Thymus (tissue), 11 donors: Measurements from ENCODE around the gene SYTL2. TPM values are rescaled to one million over a fixed set of nuclear protein-coding genes. Genes with fewer than 3 reads are reported as not detected.
"Not testable (repeated sequence)": the region's sequence is repeated elsewhere in the genome, so short reads cannot be mapped to it uniquely, and the experiment has no call there.

ENCODE experiments used
- DNase-seq, 9 donors: peaks; one replicate each; pipeline ENCODE4 v3.0.0-alpha.2; 2013; ENCODE audit warnings: low spot score in 9 of 9, low read depth in 6 of 9, missing footprints in 1 of 9
- H3K27ac ChIP-seq, 2 donors: one replicate each; pipeline ENCODE4 v1.5.1; 2013; ENCODE audit warnings: control low read depth in 1 of 2, low read depth in 1 of 2, low read length in 1 of 2, mild to moderate bottlenecking in 1 of 2, moderate library complexity in 1 of 2
- H3K27me3 ChIP-seq, 2 donors: one replicate each; pipeline ENCODE4 v1.5.1; 2013; ENCODE audit warnings: low read length in 1 of 2; ENCODE audit not compliant: control insufficient read depth in 2 of 2, insufficient read depth in 1 of 2
- H3K36me3 ChIP-seq, 2 donors: one replicate each; pipeline ENCODE4 v1.5.1; 2013; ENCODE audit warnings: low read length in 1 of 2, mild to moderate bottlenecking in 1 of 2, moderate library complexity in 1 of 2; ENCODE audit not compliant: control insufficient read depth in 2 of 2, insufficient read depth in 2 of 2
- H3K4me1 ChIP-seq, 2 donors: one replicate each; pipeline ENCODE4 v1.5.1; 2013; ENCODE audit warnings: low read length in 2 of 2; ENCODE audit not compliant: control insufficient read depth in 2 of 2, insufficient read depth in 2 of 2
- H3K4me3 ChIP-seq, 2 donors: one replicate each; pipeline ENCODE4 v1.5.1; 2013; ENCODE audit warnings: low read length in 2 of 2, control low read depth in 1 of 2, mild to moderate bottlenecking in 1 of 2
- H3K9me3 ChIP-seq, 2 donors: one replicate each; pipeline ENCODE4 v1.5.1; 2013; ENCODE audit warnings: low read length in 1 of 2, mild to moderate bottlenecking in 1 of 2; ENCODE audit not compliant: control insufficient read depth in 2 of 2, insufficient read depth in 1 of 2
- WGBS: extraction: QIAGEN DNeasy Blood & Tissue Kit; methylation state at CpG from one replicate; pipeline ENCODE4 v1.1.7; 2013; 5-methylcytosine and 5-hydroxymethylcytosine counted together
- polyA plus RNA-seq: library from polyadenylated mRNA; stranded (reverse); fragments of 200-250 nt; gene quantifications from one replicate; pipeline ENCODE4 v1.2.3, GENCODE V29; 2013
- total RNA-seq: library from RNA; stranded (reverse); fragments of 120-200 nt; gene quantifications from one replicate; pipeline ENCODE4 v1.2.4, GENCODE V29; 2013
- donor health status: healthy.

The SYTL2 gene
- total and polyA plus RNA-seq, 2 donors, result 15.1 to 22.2 TPM

DNA sequence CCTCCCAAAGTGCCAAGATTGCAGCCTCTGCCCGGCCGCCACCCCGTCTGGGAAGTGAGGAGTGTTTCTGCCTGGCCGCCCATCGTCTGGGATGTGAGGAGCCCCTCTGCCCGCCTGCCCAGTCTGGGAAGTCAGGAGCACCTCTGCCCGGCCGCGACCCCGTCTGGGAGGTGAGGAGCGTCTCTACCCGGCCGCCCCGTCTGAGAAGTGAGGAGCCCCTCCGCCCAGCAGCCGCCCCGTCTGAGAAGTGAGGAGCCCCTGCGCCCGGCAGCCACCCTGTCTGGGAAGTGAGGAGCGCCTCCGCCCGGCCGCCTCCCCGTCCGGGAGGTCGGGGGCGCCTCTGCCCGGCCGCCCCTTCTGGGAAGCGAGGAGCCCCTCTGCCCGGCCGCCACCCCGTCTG, 41.8 kb upstream of the SYTL2 start:
- over 99% methylated on average over 33 of the region's 33 CpGs for WGBS
- not testable (repeated sequence) for H3K4me1 ChIP-seq, H3K27me3 ChIP-seq, H3K27ac ChIP-seq, DNase-seq, H3K9me3 ChIP-seq, H3K4me3 ChIP-seq, H3K36me3 ChIP-seq

DNA sequence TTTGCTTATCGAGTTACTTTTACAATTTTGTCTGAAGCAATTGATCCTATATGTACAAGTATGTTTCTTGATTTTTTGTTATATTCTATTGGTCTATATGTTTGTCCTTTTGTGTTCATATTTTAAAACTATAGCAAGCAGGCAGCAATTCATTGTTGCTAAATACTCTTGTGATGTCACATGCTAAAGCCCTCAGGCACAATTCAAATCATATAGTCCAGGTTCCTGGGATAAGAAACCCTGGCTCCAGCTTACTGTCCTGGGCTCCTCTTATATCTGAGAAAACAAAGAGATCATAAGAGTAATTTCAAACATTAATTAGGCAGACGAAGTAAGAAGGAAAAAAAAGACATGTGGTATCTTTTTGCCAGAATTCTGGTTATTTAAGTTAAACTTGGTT, 37.6 kb upstream of the SYTL2 start:
- no peaks in the 10 kb centered on the region for H3K9me3 ChIP-seq
- no peaks in the 10 kb centered on the region for H3K4me1 ChIP-seq
- no peak overlapping the region for H3K27ac ChIP-seq
- no peak overlapping the region for H3K4me3 ChIP-seq
- H3K27me3 ChIP-seq, result no peaks in the 10 kb centered on the region
- H3K36me3 ChIP-seq, result no peaks in the 10 kb centered on the region
- no peak for DNase-seq
- WGBS, result over 99% methylated on average over 2 of the region's 2 CpGs

DNA sequence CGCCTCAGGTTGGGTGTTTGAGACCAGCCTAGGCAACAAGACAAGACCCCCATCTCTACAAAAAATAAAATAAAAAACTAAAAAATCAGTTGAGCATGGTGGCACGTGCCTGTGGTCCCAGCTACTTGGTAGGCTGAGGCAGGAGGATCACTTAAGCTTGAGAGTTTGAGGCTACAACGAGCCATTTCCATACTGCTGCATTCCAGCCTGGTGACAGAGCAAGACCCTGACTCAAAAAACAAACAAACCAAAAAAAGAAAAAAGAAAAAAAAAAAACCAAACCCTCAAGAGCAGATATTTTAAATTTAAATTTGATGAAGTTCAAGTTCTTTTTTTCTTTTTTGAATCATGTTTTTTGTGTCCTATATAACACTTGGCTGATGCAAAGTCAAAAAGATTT, 37.1 kb upstream of the SYTL2 start:
- WGBS, result 95% methylated on average over 3 of the region's 3 CpGs
- Histone ChIP-seq H3K9me3 (no peaks in the 10 kb centered on the region), H3K36me3 (no peaks in the 10 kb centered on the region), H3K4me1 (no peaks in the 10 kb centered on the region), H3K27ac (no peak overlapping the region), H3K4me3 (no peak overlapping the region), H3K27me3 (no peaks in the 10 kb centered on the region)
- DNase-seq, result no peak

DNA sequence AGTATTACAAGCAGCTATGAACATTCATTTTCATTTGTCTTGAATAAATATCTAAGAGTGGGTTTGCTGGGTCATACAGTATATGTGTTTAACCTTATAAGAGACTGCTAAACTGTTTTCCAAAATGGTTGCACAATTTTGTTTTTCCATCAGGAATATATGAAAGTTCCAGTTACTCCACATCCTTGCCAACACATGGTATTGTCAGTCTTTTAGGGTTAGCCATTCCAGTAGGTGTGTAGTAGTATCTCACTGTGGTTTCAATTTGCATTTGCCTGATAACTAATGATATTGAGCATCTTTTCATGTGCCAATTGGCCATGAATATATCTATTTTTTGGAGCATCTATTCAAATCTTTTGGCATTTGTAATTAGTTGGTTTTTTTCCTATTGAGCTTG, 36.5 kb upstream of the SYTL2 start:
- no peak overlapping the region for H3K4me3 ChIP-seq
- no peaks in the 10 kb centered on the region for H3K9me3 ChIP-seq
- no peak for DNase-seq
- no peaks in the 10 kb centered on the region for H3K36me3 ChIP-seq
- H3K27ac ChIP-seq, result no peak overlapping the region
- no peaks in the 10 kb centered on the region for H3K27me3 ChIP-seq
- H3K4me1 ChIP-seq, result no peaks in the 10 kb centered on the region

DNA sequence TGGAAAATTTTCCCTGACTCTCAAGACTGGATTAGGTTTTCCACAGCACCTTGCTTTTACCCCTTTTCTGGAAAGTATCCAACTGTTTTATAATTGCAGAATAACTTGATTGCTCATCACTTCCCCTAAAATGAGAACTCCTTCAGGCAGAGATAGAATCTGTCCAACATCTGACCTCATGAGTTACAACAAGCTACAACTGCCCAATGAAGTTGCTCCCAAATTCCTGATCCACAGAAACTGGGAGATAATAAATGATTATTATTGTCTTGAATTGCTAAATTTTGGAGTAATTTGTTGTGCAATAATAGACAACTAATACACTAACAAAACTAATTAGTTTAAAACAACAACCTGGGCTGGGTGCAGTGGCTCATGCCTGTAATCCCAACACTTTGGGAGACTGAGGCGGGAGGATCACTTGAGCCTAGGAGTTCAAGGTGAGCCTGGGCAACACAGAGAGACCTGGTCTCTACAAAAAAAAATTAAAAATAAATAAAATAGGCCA, 34.2 kb upstream of the SYTL2 start:
- Histone ChIP-seq H3K36me3 (no peaks in the 10 kb centered on the region), H3K4me3 (no peak overlapping the region), H3K9me3 (no peaks in the 10 kb centered on the region), H3K4me1 (no peaks in the 10 kb centered on the region), H3K27ac (no peak overlapping the region), H3K27me3 (no peaks in the 10 kb centered on the region)
- DNase-seq, result no peak
- WGBS, result 100% methylated on average over 1 of the region's 1 CpG

DNA sequence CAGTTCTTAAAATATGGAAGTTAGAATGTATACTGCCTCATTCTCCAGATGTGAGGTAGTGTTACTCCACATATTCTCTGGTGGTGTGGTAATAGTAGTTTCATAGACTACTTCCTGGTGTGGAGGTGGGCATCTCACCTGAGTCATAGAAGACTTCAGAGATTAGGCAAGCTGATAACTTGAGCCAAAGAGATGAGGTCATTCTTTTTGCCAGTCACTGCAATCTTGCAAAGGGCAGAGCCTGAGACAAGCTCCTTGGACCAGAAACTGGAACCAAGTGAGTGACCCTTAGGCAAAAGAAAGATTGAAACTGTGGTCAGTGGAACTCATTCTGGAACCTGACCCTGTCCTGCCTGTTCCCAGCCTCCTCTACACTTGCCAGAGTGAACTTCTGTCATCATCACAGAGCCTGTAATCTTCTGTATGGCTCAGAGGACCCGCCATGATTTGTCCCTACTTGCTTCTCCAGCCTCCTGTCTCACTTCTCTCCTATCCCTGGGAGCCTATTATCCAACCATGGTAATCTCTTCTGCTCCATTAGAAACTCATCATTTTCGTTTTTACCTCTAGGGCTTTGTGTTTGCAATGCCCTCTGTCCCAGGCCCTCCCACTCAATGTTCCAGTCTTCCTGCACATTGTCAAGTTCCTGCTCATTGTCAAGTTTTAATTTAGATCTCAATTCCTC, 33.6 kb upstream of the SYTL2 start:
- no peaks in the 10 kb centered on the region for H3K9me3 ChIP-seq
- H3K4me1 ChIP-seq, result no peaks in the 10 kb centered on the region
- no peak for DNase-seq
- H3K4me3 ChIP-seq, result no peak overlapping the region
- 92% methylated on average over 2 of the region's 2 CpGs for WGBS
- H3K27ac ChIP-seq, result no peak overlapping the region
- no peaks in the 10 kb centered on the region for H3K27me3 ChIP-seq
- H3K36me3 ChIP-seq, result no peaks in the 10 kb centered on the region

DNA sequence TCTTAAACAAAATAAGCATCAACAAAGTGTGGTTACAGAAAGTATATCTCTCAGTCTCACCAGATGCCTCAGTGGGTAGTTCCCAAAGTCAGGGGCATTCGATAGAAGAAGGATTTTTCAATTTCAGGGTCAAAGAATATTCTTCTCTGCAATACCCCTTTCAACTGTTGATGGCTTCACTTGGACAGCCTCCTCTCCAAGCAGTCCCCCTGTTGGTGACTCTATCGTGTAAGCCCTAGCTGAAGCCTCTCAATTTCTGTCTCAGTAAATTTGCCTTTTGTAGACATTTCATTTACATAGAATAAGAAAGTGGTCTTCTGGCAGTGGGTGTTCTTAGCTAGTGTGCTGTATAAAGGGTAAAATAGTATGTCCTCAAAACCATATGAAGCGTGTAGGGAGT, 33.0 kb upstream of the SYTL2 start:
- Histone ChIP-seq H3K27ac (no peak overlapping the region), H3K27me3 (no peaks in the 10 kb centered on the region), H3K9me3 (no peaks in the 10 kb centered on the region), H3K36me3 (no peaks in the 10 kb centered on the region), H3K4me1 (no peaks in the 10 kb centered on the region), H3K4me3 (no peak overlapping the region)
- 97% methylated on average over 3 of the region's 3 CpGs for WGBS
- DNase-seq, result no peak

DNA sequence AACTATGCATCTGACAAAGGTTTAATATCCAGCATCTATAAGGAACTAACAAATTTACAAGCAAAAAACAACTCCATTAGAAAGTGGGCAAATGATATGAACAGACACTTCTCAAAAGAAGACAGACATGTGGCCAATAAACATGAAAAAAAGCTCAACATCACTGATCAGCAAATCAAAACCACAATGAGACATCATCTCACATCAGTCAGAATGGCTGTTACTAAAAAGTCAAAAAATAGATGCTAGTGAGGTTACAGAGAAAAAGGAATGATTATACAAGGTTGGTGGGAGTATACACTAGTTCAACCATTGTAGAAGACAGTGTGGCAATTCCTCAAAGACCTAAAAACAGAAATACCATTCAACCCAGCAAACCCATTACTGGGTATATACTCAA, 30.0 kb upstream of the SYTL2 start:
- H3K4me1 ChIP-seq, H3K36me3 ChIP-seq, H3K4me3 ChIP-seq, H3K9me3 ChIP-seq, DNase-seq, H3K27me3 ChIP-seq, H3K27ac ChIP-seq: not testable (repeated sequence)

DNA sequence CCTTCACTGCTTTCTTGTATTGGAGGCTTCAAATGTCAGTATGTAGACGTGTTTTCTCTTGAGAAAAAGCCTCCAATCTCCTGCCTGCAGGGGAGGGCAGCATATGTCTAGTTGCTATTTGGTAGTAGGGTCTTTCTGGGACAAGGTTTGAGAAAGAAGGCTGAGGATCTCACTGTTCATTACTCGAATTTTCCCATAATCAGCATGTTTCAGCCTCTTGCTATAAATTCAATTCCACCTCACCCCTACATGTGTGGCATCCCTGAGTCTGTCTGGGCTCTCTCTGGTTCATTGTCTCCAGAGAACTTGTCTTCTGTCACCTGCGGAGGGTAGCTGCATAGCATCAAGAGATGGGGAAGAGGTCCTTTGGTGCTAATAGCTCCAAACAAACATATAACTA, 24.8 kb upstream of the SYTL2 start:
- WGBS, result 84% methylated on average over 3 of the region's 3 CpGs
- H3K9me3 ChIP-seq, result no peaks in the 10 kb centered on the region
- H3K27me3 ChIP-seq, result no peaks in the 10 kb centered on the region
- H3K4me1 ChIP-seq, result no peaks in the 10 kb centered on the region
- no peak overlapping the region for H3K4me3 ChIP-seq
- H3K27ac ChIP-seq, result no peak overlapping the region
- no peaks in the 10 kb centered on the region for H3K36me3 ChIP-seq
- DNase-seq, result no peak

DNA sequence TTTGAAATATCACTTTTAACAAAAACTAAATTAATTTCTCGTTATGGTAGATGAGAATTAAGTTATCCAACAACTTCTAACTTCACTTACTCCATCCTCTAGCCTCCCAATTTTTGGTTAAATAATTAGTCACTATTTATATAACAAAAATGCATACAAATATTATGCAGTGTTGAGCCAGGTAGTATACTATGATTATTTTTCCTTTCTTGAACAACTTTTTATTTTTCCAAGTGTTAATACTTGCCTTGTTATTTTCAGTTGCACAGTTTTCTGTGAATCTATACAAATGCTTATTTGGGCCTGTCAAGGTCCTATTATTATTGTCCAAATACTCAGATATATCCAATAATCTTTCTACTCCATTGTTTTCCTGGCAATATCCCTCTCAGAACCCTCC, 24.3 kb upstream of the SYTL2 start:
- H3K4me3 ChIP-seq, result no peak overlapping the region
- no peaks in the 10 kb centered on the region for H3K27me3 ChIP-seq
- no peaks in the 10 kb centered on the region for H3K36me3 ChIP-seq
- 93% methylated on average over 1 of the region's 1 CpG for WGBS
- DNase-seq, result no peak
- no peaks in the 10 kb centered on the region for H3K4me1 ChIP-seq
- no peak overlapping the region for H3K27ac ChIP-seq
- H3K9me3 ChIP-seq, result no peaks in the 10 kb centered on the region
